Kidney tubule cell (primary cell): ENCODE results near the gene SLC30A2.

Source experiments
- DNase-seq: peaks from one replicate; pipeline ENCODE4 v3.0.0-alpha.2; 2018; ENCODE audit warnings: low spot score

Gene SLC30A2

GRCh38 chr1:25996966-25997827 is 48.7 kb downstream of the SLC30A2 start:
- DNase-seq, result peak; percentile 51

- no peak for DNase-seq
Observed at GRCh38 chr1:25994402-25995150, 51.3 kb downstream of the SLC30A2 start.

GRCh38 chr1:25993197-25993951 is 52.5 kb downstream of the SLC30A2 start:
- DNase-seq, result no peak

DNA sequence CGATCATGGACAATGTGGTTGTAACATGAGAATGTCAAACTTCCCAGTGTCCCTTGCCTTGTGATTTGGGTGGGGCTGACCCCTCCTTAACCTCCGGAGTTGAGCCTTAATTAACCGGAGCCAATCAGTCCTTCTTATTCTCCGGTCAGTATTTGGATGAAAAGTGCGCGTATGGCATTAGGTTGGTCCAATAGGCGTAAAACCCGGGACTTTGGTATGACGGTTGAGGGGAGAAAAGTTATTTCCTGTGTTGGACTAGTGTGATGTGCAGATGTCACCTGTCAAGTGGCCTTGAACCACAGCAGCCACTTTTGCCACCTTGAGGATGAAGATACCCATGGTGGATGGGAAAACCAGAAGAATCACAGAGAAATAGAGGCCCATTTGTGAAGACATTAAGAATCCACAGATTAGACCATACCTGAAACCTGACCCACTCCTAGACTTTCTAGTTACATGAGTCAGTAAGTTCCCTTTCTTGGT is 53.2 kb downstream of the SLC30A2 start:
- DNase-seq, result no peak

DNA sequence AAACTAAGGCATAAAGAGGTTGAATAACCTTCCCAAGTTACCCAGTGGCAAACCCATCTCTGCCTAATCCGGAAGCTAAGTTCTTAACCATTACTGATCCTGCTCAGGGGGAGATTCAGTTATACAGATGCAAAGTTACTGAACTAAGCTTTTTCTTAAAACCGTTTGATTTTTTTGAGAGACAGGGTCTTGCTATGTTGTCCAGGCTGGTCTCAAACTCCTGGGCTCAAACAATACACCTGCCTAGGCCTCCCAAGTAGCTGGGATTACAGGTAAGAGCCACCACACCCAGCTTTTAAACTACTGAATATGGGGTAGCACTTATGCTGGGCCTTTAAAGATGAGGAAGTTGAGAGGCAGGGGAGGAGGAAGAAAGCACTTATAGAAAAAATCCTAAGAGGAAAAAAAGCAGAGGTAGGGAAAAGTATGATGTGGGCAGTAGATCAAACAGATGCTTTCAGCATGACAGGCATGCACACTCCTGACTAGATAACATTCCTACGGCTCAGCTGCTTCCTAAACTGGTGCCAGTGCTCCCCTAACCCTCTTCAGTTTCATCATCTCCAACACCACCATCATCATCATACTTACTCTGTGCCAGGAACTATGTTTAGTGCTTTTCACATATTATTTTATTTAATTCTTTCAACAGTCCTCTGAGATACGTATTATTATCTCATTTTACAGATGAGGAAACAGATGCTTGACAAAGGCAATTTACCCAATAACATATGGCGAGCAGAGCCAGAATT is 53.8 kb downstream of the SLC30A2 start:
- DNase-seq, result peak; percentile 52

GRCh38 chr1:25990702-25991395 is 55.1 kb downstream of the SLC30A2 start:
- no peak for DNase-seq

DNA sequence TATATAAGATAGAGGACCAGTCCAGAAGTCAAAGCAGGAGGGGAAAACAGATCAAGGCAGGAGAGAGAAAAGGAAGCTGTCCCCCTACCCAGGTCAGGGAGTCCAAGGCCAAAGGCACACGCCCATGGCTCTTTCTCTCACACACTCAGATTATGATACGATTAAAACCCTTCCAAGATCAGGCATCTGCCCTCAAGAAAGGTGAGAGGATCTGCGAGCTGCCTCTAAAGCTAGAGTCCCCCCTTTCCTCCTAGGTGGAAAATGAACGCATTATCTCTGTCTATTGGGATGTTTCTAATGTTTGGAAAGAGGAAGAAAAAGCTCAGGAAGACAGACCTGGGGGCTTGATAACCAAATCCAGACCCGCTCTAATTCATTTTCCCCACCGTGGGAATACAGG is 55.7 kb downstream of the SLC30A2 start:
- no peak for DNase-seq

- DNase-seq, result no peak
Observed at GRCh38 chr1:25989440-25990234, 56.3 kb downstream of the SLC30A2 start.

DNA sequence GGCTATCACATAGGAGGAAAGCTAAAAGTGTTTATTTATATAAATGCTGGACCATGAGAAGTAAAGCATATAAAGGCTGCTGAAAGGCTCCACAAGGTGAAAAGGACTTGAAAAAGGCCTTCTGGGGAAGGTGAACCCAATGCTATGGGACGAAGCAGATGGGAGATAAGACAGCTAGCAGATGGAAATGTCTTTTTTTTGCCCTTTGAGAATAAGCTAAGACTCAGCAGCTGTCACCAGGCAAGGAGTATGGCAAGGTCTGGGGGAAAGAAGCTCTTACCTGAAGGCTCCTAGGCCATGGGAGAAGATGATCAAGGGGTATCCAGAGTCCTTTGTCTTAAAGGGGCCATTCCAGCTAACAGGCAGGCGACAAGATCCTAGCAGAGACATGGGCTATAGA is 58.0 kb downstream of the SLC30A2 start:
- DNase-seq, result no peak
